GM18499 (cell line): Measurements from ENCODE around the gene PTPRJ.

Experiments
- ATAC-seq: cut with Tn5 transposase; IDR thresholded peaks from one replicate; pipeline ENCODE4 v1.9.1; 2021; ENCODE audit warnings: moderate number of reproducible peaks; ENCODE audit not compliant: insufficient read depth, unreplicated experiment

The PTPRJ gene

DNA sequence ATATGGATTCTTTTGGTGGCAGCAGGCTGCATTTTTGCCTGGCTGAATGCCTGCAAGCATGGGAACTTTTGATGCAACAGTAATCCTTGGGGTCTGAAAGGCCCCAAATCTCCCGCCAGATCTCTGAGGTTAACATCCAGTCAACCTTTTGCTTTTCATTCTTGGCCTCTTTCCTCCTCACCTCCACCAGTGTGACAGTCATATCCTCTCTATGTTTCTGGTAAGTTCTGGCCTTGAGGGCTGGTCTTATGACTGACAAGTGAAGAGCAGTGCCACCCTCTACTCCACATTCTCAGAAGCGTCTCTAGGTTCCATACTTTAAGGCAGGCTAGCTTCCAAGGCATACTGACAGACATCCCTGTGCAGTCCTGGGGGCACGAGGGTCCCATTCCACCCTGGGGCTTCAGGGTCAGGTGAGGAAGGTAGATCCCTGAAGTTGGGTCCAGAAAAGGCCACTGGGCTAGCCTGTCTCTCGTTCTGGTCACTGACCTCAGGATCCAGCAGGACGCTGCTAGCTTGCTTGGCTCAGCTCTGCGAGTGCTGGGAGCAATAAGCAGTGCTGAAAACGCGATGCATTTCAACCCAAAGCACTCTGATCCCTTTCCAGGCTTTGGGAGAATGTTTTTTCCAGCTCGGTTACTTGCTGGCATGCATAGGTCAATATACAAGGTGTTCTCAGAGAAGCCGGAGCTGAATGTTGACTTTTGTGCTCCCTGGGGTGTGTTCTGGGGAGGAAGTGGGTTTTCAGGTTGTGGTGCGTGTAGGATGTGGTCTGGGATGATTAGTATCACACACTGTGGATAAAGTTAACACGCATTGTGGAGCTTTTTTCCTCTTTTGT, 75.2 kb downstream of the PTPRJ start:
- ATAC-seq: no peak

DNA sequence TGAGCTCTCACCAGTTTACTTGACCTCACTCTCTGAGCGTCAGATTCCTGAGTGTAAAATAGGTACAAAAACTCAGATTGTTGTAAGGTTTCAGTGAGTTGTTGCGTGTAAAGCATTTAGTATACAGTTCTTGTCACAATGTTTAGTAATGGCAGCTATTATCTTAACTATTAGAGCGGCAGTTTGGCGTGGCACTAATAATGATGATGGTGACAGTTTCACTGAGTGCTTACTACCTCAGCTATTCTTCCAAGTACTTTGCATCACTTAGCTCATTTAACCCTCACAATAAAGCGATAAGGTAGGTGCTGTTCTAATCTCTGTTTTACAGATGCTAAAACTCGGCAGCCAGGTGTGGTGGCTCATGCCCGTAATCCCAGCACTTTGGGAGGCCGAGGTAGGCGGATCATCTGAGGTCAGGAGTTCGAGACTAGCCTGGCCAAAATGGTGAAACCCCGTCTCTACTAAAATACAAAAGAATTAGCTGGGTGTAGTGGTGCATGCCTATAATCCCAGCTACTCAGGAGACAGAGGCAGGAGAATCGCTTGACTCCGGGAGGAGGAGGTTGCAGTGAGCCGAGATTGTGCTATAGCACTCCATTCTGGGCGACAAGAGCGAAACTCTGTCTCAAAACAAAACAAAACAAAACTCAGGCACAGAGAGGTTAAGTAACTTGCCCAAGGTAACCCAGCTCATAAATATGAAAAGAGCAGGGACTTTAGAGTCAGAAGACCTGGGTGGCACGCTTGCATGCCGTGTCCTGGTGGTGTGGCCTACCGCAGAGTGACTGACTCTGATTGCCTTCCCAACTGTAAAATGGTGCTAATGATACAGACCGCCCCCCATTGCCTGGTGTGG, 76.2 kb downstream of the PTPRJ start:
- no peak for ATAC-seq

DNA sequence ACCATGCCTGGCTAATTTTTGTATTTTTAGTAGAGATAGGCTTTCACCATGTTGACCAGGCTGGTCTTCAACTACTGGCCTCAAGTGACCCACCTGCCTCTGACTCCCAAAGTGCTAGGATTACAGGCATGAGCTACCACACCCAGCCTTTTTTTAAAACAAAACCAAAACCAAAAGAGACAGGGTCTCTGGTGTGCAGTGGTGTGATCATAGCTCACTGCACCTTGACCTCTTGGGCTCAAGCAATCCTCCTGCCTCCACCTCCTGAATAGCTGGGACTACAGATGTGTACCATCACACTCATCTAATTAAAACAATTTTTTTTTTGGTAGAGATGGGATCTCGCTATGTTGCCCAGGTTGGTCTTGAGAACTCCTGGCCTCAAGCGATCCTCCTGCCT, 77.7 kb downstream of the PTPRJ start:
- ATAC-seq: no peak

- no peak for ATAC-seq
Measured at GRCh38 chr11:48058788-48059187, 78.4 kb downstream of the PTPRJ start.

DNA sequence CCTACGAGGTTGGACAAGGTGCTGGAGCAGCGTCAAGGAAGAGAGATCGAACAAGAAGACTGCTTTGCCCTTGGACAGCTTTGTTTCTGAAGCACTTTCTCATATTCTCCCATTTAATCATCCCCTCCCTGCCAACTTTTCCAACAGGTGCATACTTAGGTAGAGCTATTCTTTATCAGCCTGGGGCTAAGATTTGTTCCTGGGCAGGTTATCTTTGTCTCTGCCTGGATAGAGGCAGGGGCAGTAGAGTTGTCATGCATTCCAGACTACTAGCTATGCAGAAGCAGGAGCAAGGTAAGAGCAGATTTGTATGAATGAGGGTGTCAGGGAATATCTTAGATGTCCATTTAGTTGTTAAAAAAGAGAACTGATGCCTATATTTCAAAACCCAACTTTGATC, 82.3 kb downstream of the PTPRJ start:
- ATAC-seq: no peak

DNA sequence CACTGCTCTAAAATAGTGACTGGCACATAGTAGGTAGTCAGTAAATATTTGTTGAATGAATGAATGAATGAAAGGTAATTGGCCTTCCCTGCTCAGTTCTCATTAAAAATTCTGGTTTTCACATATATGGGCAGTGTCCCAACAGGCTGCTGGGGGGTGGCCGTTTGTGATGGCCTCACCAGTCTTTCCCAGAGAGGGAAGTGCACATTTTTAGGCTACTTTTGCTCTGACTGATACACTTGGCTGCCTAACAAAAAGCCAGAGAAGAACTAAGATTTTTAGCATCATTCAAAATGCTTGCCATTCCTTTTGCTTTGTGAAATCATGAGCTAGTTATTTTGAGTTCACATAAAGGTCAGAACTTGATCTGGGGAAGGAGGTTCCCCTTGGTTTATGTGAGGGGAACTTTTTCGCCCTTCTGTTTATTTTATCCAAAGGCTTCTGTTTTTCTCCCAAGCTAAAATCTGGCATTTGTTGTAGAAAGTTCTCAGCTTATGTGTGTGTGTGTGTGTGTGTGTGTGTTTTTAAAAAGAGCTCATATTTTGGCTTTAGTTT, 83.1 kb downstream of the PTPRJ start:
- no peak for ATAC-seq

DNA sequence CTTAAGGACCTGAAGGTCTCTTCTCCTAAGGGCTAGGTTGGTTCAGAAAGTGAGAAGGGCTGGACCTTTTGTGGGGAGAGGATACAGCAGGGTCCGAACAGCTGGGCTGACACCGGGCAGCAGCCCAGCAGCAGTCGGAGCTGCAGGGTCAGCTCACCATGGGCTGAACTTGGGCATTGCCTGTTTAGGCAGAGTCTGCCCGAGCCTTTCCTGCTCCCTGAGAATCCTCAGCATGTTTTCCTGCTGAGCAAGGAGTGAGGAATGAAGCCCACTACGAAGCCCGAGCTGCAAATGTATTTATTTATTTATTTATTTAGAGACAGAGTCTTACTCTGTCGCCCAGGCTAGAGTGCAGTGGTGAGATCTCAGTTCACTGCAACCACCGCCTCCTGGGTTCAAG, 83.9 kb downstream of the PTPRJ start:
- no peak for ATAC-seq

DNA sequence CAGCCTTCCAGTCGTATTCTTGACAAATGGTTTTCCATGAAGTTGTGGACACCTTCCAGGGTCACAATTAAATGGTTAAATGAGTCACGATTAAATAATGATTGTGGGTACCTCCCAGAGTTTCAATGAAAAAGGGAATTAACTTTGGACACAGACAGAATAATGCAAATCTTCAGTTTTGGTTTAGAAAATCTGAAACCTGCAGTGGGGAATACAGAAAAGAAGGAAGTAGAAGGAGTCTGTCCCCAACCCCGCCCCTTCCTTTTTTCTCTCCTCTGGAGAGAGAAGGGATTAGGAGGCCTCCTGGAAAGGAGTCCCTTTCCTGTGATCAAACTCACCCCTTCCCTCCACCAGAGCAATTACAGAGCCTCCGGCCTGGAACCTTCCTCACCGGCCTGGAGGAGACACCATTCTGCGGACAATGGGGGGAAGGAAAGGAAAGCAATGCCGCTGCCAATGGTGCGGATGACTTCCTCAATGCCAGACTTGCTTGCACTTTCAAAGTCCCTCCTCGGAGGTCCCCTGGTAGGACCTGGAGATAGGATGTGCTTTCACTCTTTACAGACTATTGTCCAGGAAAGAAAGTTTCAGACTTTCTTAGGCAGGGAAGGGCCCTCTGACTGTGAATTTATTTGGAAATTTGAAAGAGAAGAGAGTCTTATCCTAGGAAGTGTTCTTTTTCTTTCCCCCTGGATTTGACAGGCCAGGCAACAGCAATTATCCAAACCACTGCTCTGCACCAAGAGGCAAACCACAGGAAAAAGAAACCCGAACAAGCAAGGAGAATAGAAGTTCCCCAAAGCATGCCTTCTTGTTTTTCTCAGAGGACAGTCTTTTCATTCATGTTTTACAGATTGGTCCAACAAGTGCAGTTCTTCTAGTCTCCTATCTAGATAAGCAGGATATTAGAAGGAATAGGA, 86.8 kb downstream of the PTPRJ start:
- ATAC-seq: no peak

DNA sequence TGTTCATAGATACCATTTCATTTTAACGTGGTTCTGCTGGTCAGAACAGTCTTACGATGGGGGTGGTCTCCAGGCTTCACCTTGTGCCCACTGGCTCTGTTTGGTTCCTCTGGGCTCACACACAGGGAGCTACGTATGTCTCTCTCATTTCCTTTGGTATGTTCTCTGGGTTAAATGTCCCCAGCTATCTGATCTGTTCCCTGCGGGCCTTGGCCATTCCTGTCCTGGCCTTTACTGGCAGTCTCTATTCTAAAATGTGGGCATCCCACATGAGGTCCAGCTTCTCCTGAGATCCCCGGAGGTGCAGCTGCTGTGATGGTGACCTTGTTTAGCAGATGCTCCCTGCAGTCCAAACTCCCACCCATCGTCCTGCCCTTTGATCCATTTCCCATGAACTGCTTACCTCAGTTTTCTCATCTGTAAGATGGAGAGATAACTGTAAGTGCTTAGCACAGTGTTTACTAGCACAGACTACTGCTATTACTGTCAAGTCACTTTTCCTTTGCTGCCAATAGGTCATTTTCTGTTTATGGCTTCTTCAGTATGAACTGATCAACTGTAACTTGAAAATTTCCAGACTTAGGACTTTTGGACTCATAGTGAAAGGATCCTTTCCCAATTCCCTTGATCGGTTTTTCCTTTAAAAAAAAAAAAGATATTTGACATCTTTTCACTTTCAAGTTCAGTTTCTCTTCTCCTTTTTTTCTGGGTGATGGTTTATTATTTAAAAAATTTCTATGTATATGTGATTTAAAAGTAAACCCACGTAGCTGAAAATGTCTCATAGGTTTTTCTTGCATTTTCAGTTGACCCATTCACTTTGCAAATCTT, 92.9 kb downstream of the PTPRJ start:
- ATAC-seq: no peak

DNA sequence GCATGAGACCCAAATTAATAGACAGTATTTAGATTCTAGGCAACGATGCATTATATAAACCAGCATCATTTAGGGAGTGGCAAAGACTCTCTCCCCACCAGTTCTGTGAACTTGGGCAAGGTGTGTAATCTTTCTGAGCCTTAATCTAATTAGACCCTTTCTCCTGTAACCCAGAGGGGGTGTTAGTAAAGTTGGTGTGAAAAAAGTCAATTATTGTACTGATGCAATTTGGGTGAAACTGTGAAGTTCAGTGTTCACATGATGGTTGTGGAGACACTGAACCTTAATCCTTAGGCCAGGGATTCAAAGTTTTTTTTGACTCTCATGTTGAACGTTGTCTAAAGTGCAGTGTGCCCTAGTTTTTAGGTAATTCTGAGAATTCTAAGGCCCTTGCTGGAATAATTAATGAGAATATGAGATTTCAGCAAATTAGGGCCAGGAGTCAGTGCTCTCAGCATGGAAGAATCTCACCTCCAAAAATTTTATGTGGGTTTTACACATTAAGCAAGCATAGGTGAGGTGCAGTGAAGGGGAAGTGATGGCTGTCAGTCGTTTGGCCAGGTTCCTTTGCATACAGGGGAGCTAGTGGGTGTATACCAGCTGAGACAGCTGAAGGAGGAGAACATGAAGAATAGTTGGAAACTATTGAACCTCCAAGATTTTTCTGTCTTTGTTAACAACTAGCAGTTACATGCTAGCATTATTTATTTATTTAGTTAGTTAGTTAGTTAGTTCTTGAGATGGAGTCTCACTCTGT, 94.2 kb downstream of the PTPRJ start:
- no peak for ATAC-seq

DNA sequence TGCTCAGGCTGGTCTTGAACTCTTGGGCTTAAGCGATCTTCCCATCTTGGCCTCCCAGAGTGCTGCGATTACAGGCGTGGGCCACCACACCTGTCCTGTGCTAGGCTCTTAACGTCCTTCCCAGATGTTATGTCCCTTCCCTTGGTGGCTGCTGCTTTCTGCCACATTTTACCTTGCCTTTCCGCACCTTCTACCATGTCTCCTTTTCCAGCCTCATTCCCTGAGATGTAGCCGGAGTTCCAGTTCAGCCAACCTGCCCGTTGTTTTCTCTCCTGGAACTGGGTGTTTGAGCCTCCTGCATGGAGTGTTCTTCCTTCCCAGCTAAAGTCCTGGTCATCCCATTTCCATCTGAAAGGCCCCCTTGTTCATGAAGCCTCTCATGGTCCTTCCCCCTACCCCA, 95.3 kb downstream of the PTPRJ start:
- no peak for ATAC-seq

DNA sequence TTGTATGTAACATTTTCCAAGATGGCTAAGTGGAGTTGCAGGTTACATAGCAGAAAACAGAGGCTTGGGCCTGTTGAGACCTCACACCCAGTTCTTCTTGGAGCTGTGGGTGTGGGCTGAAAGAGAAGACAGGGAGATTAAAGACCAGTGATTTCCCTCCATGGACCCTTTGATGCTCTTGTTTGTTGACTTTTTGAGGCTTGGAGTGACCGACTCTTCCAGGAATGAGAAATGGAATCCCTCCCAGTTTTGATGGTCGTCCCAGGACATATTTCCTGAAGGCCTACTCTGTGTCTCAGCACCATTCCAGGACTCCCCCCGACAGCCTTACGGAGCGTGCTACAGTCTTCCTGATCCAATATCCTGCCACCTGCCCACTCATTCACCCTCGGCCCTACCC, 96.9 kb downstream of the PTPRJ start:
- no peak for ATAC-seq

DNA sequence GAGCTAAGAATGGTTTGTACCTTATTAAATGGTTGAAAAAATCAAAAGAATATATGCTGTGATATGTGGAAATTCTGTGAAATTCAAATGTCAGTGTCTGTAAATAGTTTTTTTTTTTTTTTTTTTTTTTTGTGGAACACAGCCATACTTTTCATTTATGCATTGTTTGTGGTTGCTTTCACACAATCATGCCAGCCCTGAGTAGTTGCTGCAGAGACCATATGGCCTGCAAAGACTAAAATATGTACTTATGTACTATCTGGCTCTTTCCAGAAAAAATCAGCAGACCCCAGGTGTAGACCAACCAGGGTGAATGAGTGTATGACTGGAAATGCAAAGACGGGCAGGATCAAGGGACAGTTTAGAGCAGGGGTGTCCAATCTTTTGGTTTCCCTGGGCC, 98.3 kb downstream of the PTPRJ start:
- no peak for ATAC-seq

- no peak for ATAC-seq
Measured at GRCh38 chr11:48079596-48079995, 99.2 kb downstream of the PTPRJ start.

DNA sequence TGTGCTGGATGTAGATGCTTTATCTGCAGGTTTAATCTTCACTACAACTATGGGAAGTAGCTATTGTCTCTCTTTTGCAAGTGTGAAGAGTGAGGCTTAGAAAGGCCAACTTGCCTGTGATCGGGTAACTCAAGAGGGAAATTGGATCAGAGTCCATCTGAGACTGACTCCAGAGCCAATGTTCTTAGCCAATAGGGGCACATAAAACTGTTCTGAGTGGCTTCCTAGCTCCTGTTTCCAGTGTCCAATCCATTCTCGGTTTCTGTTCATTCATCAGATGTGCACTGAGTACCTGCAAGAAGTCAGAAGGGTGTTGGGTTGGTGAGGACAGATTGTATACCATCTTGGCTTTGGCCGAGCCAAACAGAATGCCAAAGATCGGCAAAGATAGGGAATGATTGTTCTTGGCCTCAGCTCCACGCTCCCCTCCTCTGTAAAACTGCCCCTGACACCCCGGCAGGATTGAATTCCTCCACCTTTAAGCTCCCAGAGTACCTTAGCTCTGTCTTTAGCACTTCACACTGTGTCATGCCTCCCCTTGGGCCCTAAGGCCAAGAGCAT, 100.0 kb downstream of the PTPRJ start:
- no peak for ATAC-seq

DNA sequence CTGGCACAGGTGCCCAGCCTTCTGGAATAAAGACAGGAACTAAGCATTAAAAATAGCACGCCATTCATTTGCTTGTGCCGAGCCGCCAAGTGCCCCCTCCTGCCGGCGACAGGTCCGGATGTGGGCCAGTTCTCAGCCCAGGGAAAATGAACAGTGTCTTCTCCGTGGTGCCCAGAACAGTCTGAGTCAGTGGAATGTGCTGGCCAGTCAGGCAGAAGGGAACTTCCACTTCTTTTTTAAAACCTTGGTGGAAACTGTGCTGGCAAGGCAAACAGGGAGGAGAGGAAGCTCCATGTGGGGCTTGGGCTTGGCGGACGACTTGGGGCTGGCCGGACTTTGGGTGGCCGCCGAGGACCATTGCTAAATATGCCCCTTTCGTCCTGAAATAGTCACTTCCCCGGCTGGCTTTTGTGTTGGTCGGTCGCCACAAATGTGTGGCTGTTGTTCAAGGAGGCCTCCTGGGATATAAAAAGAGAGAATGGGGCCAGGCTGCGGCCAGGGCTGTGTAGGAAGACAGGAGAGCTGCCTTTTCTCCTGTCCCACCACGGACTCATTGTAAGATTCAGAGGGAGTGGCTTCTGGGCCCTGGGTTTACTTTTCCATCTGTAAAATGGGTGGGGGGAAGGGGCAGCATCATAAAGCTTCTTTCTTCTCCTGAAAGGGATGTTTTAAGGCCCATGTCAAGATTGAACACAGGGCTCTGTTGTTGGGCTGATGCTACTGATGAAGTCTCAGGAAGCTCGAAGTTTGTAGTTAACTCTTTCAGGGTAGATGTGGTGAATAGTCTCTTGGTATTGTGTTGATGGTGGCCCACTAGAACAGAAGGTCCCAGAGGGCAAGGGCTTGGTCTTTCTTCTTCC, 101.0 kb downstream of the PTPRJ start:
- ATAC-seq: no peak

DNA sequence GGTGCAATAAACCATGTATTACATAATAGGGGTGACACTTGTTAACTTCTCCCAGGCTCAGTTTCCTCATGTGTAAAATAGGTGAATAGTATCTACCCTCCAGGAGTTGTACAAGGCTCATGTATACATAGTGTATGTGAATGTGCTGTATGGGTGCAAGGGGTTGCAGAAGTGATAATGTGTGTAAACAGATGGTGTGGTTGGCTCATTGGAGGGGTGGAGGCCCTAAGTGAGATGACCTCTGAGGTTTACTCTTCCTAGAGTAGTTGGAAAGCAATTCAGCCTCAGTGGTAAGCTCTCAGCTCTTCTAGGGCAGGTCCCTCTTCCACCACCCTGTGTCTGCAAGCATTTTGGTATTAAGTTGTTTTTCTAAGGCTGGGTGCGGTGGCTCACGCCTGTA, 102.4 kb downstream of the PTPRJ start:
- ATAC-seq: no peak
